Endothelial cell of umbilical vein (primary cell): ENCODE measurements around the gene ADAM33.

Experiments
- EZH2 ChIP-seq: IDR thresholded peaks from 2 replicates; pipeline ENCODE4 v1.6.1; 2012; ENCODE audit warnings: borderline replicate concordance, low read depth, mild to moderate bottlenecking, moderate library complexity, low read length, inconsistent platforms; ENCODE audit not compliant: severe bottlenecking
- FOS ChIP-seq: IDR thresholded peaks from 2 replicates; pipeline ENCODE4 v1.6.1; 2011; ENCODE audit warnings: mild to moderate bottlenecking, low read length, moderate library complexity, borderline replicate concordance; ENCODE audit not compliant: insufficient read depth
- POLR2A ChIP-seq: IDR thresholded peaks from 2 replicates; pipeline ENCODE4 v1.6.1; 2012; ENCODE audit warnings: low read depth, mild to moderate bottlenecking, control low read depth, low read length
- POLR2AphosphoS5 ChIP-seq: IDR thresholded peaks from 2 replicates; pipeline ENCODE4 v1.6.1; 2012; ENCODE audit warnings: low read depth, mild to moderate bottlenecking, control low read depth, low read length, moderate library complexity; ENCODE audit not compliant: insufficient read depth
- TF ChIP-seq, protein P1 (sequence below): IDR thresholded peaks from 2 replicates; pipeline ENCODE4 v1.6.1; 2011; ENCODE audit not compliant: insufficient read depth, insufficient read length
- TF ChIP-seq, protein P2 (sequence below), 2 donors: IDR thresholded peaks; 1 replicate in 1 of 2; 2 replicates in 1 of 2; pipeline ENCODE4 v1.5.1; 2011; ENCODE audit warnings: low read length in 2 of 2, mild to moderate bottlenecking in 2 of 2, moderate library complexity in 2 of 2, control low read depth in 1 of 2, inconsistent platforms in 1 of 2, low read depth in 1 of 2; ENCODE audit not compliant: insufficient read depth in 1 of 2; ENCODE audit errors: extremely low read depth in 1 of 2

GRCh38 chr20:3723284-3723683, 41.5 kb upstream of the ADAM33 start:
- TF ChIP-seq POLR2A = no peak
- TF ChIP-seq, protein P1, sequence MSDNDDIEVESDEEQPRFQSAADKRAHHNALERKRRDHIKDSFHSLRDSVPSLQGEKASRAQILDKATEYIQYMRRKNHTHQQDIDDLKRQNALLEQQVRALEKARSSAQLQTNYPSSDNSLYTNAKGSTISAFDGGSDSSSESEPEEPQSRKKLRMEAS = no peak
- no peak for TF ChIP-seq EZH2
- TF ChIP-seq, protein P2, sequence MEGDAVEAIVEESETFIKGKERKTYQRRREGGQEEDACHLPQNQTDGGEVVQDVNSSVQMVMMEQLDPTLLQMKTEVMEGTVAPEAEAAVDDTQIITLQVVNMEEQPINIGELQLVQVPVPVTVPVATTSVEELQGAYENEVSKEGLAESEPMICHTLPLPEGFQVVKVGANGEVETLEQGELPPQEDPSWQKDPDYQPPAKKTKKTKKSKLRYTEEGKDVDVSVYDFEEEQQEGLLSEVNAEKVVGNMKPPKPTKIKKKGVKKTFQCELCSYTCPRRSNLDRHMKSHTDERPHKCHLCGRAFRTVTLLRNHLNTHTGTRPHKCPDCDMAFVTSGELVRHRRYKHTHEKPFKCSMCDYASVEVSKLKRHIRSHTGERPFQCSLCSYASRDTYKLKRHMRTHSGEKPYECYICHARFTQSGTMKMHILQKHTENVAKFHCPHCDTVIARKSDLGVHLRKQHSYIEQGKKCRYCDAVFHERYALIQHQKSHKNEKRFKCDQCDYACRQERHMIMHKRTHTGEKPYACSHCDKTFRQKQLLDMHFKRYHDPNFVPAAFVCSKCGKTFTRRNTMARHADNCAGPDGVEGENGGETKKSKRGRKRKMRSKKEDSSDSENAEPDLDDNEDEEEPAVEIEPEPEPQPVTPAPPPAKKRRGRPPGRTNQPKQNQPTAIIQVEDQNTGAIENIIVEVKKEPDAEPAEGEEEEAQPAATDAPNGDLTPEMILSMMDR (IDR thresholded peaks at IDR 0.05; ENCODE audit: extremely low read depth in 1 of 2, insufficient read depth in 1 of 2, low read depth in 1 of 2, low read length in 2 of 2) = no peak
- TF ChIP-seq POLR2AphosphoS5 = no peak
- TF ChIP-seq FOS = no peak
